ENCODE results near the gene EYA2. TPM values are rescaled to one million over a fixed set of nuclear protein-coding genes. Genes with fewer than 3 reads are reported as not detected.

Gene EYA2
- total RNA-seq, 6 experiments from 2014 or later, result 0.14 to 0.51 (median 0.28) TPM; not detected in 1

DNA sequence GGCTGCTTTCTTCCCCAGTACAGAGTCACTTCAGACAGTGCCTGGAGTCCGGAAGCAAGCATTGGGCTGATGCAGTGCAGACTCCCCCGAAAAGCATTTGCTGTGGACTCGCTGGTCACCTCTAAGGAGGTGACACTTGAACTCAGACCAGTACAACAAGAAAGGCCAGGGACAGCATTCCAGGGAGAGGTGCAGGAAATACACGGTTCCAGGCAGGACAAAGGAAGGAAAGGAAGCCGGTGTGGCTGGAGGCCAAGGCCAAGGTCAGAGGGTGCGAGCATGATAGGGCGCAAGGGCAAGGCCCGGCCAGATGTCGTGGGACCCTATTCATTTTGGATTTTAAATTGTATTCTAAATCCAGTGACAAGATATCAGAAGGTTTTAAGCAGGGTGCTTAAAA, 300.9 kb downstream of the EYA2 start:
- no peaks in the 10 kb centered on the region for H3K9me3 Mint-ChIP-seq
- no peaks in the 10 kb centered on the region for H3K36me3 Mint-ChIP-seq (ENCODE audit: low read depth)
- H3K4me1 Mint-ChIP-seq (ENCODE audit: low read depth), result peaks cover 20% of the 10 kb centered on the region
- TF ChIP-seq, protein P1, sequence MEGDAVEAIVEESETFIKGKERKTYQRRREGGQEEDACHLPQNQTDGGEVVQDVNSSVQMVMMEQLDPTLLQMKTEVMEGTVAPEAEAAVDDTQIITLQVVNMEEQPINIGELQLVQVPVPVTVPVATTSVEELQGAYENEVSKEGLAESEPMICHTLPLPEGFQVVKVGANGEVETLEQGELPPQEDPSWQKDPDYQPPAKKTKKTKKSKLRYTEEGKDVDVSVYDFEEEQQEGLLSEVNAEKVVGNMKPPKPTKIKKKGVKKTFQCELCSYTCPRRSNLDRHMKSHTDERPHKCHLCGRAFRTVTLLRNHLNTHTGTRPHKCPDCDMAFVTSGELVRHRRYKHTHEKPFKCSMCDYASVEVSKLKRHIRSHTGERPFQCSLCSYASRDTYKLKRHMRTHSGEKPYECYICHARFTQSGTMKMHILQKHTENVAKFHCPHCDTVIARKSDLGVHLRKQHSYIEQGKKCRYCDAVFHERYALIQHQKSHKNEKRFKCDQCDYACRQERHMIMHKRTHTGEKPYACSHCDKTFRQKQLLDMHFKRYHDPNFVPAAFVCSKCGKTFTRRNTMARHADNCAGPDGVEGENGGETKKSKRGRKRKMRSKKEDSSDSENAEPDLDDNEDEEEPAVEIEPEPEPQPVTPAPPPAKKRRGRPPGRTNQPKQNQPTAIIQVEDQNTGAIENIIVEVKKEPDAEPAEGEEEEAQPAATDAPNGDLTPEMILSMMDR (IDR thresholded peaks at IDR 0.05), result no peak
- H3K27ac Mint-ChIP-seq, result no peak overlapping the region
- DNase-seq, result no peak
- no peaks in the 10 kb centered on the region for H3K27me3 Mint-ChIP-seq (ENCODE audit: insufficient read depth)
- H3K4me3 Mint-ChIP-seq, result no peak overlapping the region

DNA sequence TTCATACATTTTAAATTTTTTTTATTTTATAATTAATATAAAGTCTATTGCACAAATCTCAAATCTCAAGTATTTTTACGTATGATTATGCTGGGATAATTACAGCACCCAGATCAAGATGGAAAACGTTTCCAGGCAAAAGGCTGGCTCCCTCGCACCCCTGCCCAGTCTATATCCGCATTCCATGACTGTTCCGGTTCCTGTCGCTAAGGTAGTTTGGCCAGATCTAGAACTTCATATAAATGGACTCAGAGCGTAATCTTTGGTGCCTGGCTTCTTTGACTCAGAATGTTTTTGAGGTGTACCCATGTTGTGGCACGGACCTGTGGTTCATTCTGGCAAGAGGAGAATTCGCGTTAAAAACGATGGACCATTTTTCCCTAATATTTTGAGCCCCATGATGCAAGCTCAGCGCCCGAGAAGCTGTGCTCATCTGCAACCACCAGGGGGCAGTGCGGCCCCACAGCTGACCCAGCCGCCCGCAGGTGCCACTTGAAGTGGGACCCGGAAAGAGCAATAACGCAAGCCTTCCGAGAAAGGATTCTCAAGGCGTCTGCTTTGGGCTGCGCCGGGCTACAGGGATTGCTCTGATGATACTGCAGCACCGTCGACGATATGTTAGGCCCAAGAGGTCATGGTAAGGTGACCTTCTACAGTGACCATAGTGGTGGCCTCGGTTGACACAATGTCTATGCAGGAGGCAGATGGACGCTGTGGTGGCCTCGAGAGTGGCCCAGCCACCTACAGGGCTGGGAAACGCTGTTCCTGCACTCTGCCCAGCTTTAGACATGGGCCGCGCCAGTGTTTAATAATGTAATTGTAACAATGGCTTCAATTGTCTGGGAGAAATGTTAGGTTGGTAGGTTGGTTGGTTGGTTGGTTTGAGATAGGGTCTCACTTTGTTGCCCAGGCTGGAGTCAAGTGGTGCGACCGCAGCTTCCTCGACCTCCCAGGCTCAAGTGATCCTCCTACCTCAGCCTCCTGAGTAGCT, 301.7 kb downstream of the EYA2 start:
- TF ChIP-seq, protein P1 (IDR thresholded peaks at IDR 0.05), result peak; percentile 99
- no peak overlapping the region for H3K4me3 Mint-ChIP-seq
- no peaks in the 10 kb centered on the region for H3K27me3 Mint-ChIP-seq (ENCODE audit: insufficient read depth)
- peaks cover 22% of the 10 kb centered on the region for H3K4me1 Mint-ChIP-seq (ENCODE audit: low read depth)
- no peak overlapping the region for H3K27ac Mint-ChIP-seq
- peak; percentile 32 for DNase-seq
- H3K36me3 Mint-ChIP-seq (ENCODE audit: low read depth), result no peaks in the 10 kb centered on the region
- no peaks in the 10 kb centered on the region for H3K9me3 Mint-ChIP-seq

DNA sequence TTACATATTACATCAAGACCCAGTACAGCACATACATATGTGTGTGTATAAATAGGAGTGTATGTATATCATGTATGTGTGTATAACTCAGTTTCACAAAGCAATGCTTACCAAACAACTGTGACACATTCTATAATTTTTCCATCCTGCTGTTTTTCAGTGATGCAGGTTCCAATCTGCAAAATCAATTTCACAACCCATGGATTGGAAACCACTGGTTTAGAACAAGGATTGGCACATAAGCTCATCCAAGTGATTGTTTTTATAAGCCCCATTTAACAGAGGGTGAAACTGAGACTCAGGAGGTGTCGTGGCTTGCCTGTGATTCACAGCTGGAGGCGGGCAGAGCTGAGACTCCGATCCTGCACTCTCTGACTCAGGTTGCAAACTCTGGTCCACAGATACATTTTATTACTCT, 303.6 kb downstream of the EYA2 start:
- Mint-ChIP-seq H3K27me3 (ENCODE audit: insufficient read depth) (no peaks in the 10 kb centered on the region), H3K36me3 (ENCODE audit: low read depth) (no peaks in the 10 kb centered on the region), H3K4me3 (no peak overlapping the region), H3K27ac (no peak overlapping the region), H3K9me3 (no peaks in the 10 kb centered on the region), H3K4me1 (ENCODE audit: low read depth) (peaks cover 22% of the 10 kb centered on the region)
- TF ChIP-seq, protein P1 (IDR thresholded peaks at IDR 0.05), result no peak
- peak; percentile 8 for DNase-seq

DNA sequence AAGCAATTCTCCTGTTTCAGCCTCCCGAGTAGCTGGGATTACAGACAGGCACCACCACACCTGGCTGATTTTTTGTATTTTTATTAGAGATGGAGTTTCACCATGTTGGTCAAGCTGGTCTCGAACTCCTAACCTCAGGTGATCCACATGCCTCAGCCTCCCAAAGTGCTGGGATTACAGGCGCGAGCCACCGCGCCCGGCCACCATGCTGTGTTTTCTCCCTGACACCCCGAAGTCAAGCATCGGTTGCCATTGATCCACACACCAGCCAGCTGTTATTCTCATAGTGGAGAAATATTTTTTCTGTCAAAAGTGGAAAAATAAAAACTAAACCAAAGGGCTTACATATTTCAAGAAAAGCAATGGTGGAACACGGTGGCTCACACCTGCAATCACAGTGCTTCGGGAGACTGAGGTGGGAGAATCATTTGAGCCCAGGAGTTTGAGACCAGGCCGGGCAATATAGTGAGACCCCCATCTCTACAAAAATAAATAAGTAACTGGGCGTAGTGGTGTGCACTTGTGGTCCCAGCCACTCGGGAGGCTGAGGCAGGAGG, 304.4 kb downstream of the EYA2 start:
- DNase-seq, result no peak
- Mint-ChIP-seq H3K4me3 (no peak overlapping the region), H3K9me3 (no peaks in the 10 kb centered on the region), H3K36me3 (ENCODE audit: low read depth) (no peaks in the 10 kb centered on the region), H3K27me3 (ENCODE audit: insufficient read depth) (no peaks in the 10 kb centered on the region; the same call in 1 of the 2 replicates), H3K27ac (no peak overlapping the region), H3K4me1 (ENCODE audit: low read depth) (peaks cover 24% of the 10 kb centered on the region)
- TF ChIP-seq, protein P1 (IDR thresholded peaks at IDR 0.05), result no peak

DNA sequence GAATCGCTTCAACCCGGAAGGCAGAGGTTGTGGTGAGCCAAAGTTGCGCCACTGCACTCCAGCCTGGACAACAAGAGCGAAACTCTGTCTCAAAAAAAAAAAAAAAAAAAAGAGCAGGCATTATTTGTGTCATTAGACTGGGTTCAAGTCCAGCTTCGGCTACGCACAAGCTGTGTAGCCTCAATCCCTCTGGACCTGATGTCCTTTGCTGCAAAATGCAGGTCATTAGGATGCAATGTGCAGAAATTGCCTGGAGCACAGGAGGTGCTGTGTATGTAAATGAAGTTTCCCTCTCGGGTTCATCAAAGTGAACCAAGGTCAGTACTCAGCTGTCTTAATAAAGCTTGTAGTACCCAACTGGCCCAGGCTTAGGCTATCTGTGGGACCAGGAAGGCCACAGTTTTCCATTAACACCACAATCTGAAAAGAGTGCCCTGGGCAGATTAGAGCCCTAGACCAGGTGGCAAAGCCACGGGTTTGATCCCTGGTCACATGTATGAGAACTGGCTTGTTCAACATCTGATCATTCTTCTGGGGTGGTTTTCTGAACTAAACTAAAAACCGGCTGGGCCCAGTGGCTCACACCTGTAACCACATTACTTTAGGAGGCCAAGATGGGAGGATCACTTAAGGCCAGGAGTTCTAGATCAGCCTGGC, 306.6 kb downstream of the EYA2 start:
- peaks cover 3% of the 10 kb centered on the region for H3K27me3 Mint-ChIP-seq (ENCODE audit: insufficient read depth)
- peaks cover 34% of the 10 kb centered on the region for H3K4me1 Mint-ChIP-seq (ENCODE audit: low read depth)
- no peak for DNase-seq
- H3K9me3 Mint-ChIP-seq, result no peaks in the 10 kb centered on the region
- H3K4me3 Mint-ChIP-seq, result no peak overlapping the region
- TF ChIP-seq, protein P1 (IDR thresholded peaks at IDR 0.05), result no peak
- H3K36me3 Mint-ChIP-seq (ENCODE audit: low read depth), result no peaks in the 10 kb centered on the region
- no peak overlapping the region for H3K27ac Mint-ChIP-seq
